ENCODE measurements around the gene SH3BP1. TPM values are rescaled to one million over a fixed set of nuclear protein-coding genes. Genes with fewer than 3 reads are reported as not detected.

Gene SH3BP1
- total and polyA plus RNA-seq, 2 of the 13 experiments (the other 11 are each of a cell fraction or from before 2014, with no cell fraction given), result 8.4 to 18.5 TPM

DNA sequence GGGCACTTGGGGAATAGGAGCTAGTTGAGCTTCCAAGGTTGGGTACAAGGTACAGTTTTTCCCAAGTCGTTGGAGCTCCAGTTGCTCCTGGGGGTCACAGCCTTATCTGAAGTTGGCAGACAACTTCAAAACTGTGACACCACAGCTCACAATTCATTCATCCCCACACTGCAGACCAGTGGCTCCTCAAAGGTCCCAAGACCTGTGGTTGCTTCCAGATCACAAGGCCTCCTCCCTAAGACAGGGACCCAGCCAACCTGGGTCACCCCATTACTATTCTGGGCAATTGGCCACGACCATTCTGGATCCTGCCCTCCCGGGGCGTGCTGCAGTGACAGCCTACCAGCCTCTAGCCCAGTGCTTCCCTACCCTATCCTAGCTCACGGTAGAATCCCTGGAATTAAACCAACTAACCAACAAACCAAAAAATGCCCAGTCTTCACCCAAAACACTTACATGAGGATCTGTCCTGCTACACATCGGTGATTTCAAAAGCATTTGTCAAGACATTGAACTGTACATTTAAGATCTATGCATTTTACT is 18.2 kb downstream of the SH3BP1 start (continued):
- TF ChIP-seq, protein P1, sequence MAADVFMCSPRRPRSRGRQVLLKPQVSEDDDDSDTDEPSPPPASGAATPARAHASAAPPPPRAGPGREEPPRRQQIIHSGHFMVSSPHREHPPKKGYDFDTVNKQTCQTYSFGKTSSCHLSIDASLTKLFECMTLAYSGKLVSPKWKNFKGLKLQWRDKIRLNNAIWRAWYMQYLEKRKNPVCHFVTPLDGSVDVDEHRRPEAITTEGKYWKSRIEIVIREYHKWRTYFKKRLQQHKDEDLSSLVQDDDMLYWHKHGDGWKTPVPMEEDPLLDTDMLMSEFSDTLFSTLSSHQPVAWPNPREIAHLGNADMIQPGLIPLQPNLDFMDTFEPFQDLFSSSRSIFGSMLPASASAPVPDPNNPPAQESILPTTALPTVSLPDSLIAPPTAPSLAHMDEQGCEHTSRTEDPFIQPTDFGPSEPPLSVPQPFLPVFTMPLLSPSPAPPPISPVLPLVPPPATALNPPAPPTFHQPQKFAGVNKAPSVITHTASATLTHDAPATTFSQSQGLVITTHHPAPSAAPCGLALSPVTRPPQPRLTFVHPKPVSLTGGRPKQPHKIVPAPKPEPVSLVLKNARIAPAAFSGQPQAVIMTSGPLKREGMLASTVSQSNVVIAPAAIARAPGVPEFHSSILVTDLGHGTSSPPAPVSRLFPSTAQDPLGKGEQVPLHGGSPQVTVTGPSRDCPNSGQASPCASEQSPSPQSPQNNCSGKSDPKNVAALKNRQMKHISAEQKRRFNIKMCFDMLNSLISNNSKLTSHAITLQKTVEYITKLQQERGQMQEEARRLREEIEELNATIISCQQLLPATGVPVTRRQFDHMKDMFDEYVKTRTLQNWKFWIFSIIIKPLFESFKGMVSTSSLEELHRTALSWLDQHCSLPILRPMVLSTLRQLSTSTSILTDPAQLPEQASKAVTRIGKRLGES (CRISPR knock-in tag; IDR thresholded peaks at IDR 0.05; ENCODE audit: borderline replicate concordance), result no peak
- TF ChIP-seq ZNF17 (CRISPR knock-in tag; IDR thresholded peaks at IDR 0.05) (no peak), CEBPB (IDR thresholded peaks at IDR 0.05; ENCODE audit: borderline replicate concordance, low read depth, low read length) (no peak), TARDBP (CRISPR knock-in tag; IDR thresholded peaks at IDR 0.05) (peak; percentile 39; the same call in 1 of the 2 replicates), SNRNP70 (IDR thresholded peaks at IDR 0.05; ENCODE audit: low read depth, low read length) (no peak), HNF4A (CRISPR knock-in tag; IDR thresholded peaks at IDR 0.05) (peak; percentile 34; the same call in 1 of the 2 replicates), HOXD1 (CRISPR knock-in tag; IDR thresholded peaks at IDR 0.05) (no peak), NR2C2 (CRISPR knock-in tag; IDR thresholded peaks at IDR 0.05; ENCODE audit: borderline replicate concordance) (no peak), WIZ (CRISPR knock-in tag; IDR thresholded peaks at IDR 0.05) (no peak), HOXA7 (CRISPR knock-in tag; IDR thresholded peaks at IDR 0.05) (no peak), JDP2 (CRISPR knock-in tag; IDR thresholded peaks at IDR 0.05; ENCODE audit: borderline replicate concordance) (no peak), ZNF121 (CRISPR knock-in tag; IDR thresholded peaks at IDR 0.05) (no peak), TBX3 (IDR thresholded peaks at IDR 0.05; ENCODE audit: borderline replicate concordance) (no peak), ZNF605 (CRISPR knock-in tag; IDR thresholded peaks at IDR 0.05) (peak; percentile 34; the same call in 1 of the 2 replicates), POLR2A (IDR thresholded peaks at IDR 0.05; ENCODE audit: insufficient read depth in 1 of 2, low read depth in 2 of 2, low read length in 2 of 2) (peak; percentile 26 to 57; a peak in 1 of 4 replicates), ZFP62 (CRISPR knock-in tag; IDR thresholded peaks at IDR 0.05) (no peak), ZNF235 (CRISPR knock-in tag; IDR thresholded peaks at IDR 0.05; ENCODE audit: borderline replicate concordance) (no peak), FOXO1 (CRISPR knock-in tag; IDR thresholded peaks at IDR 0.05) (no peak), ZNF260 (CRISPR knock-in tag; IDR thresholded peaks at IDR 0.05; ENCODE audit: borderline replicate concordance, low read depth) (no peak), ZNF660 (CRISPR knock-in tag; IDR thresholded peaks at IDR 0.05; ENCODE audit: borderline replicate concordance, low read depth) (no peak), HOXA5 (CRISPR knock-in tag; IDR thresholded peaks at IDR 0.05) (0 out of 2 replicates have a peak, but pooled peaks have one; percentile 9)
- TF ChIP-seq, protein P2, sequence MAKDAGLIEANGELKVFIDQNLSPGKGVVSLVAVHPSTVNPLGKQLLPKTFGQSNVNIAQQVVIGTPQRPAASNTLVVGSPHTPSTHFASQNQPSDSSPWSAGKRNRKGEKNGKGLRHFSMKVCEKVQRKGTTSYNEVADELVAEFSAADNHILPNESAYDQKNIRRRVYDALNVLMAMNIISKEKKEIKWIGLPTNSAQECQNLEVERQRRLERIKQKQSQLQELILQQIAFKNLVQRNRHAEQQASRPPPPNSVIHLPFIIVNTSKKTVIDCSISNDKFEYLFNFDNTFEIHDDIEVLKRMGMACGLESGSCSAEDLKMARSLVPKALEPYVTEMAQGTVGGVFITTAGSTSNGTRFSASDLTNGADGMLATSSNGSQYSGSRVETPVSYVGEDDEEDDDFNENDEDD (CRISPR knock-in tag; IDR thresholded peaks at IDR 0.05; ENCODE audit: borderline replicate concordance), result no peak
- TF ChIP-seq, protein P3, sequence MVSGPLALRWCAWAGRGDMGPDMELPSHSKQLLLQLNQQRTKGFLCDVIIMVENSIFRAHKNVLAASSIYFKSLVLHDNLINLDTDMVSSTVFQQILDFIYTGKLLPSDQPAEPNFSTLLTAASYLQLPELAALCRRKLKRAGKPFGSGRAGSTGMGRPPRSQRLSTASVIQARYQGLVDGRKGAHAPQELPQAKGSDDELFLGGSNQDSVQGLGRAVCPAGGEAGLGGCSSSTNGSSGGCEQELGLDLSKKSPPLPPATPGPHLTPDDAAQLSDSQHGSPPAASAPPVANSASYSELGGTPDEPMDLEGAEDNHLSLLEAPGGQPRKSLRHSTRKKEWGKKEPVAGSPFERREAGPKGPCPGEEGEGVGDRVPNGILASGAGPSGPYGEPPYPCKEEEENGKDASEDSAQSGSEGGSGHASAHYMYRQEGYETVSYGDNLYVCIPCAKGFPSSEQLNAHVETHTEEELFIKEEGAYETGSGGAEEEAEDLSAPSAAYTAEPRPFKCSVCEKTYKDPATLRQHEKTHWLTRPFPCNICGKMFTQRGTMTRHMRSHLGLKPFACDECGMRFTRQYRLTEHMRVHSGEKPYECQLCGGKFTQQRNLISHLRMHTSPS (CRISPR knock-in tag; IDR thresholded peaks at IDR 0.05; ENCODE audit: low read depth), result no peak
- TF ChIP-seq, protein P4, sequence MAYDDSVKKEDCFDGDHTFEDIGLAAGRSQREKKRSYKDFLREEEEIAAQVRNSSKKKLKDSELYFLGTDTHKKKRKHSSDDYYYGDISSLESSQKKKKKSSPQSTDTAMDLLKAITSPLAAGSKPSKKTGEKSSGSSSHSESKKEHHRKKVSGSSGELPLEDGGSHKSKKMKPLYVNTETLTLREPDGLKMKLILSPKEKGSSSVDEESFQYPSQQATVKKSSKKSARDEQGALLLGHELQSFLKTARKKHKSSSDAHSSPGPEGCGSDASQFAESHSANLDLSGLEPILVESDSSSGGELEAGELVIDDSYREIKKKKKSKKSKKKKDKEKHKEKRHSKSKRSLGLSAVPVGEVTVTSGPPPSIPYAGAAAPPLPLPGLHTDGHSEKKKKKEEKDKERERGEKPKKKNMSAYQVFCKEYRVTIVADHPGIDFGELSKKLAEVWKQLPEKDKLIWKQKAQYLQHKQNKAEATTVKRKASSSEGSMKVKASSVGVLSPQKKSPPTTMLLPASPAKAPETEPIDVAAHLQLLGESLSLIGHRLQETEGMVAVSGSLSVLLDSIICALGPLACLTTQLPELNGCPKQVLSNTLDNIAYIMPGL (CRISPR knock-in tag; IDR thresholded peaks at IDR 0.05; ENCODE audit: borderline replicate concordance in 1 of 2, low read depth in 1 of 2), result no peak

Measured in HepG2 (cell line).